ENCODE measurements around the gene ARMH2. TPM values are rescaled to one million over a fixed set of nuclear protein-coding genes. Genes with fewer than 3 reads are reported as not detected.
A peak's percentile ranks its signal among the peaks of the same experiment; 100 is the strongest.

ARMH2 gene
- total and polyA plus RNA-seq, 9 of the 15 experiments (the other 6 are each of a cell fraction or from before 2014, with no cell fraction given), result not detected

- TF ChIP-seq FOXK1 (CRISPR knock-in tag; IDR thresholded peaks at IDR 0.05; ENCODE audit: borderline replicate concordance) (no peak), NUFIP1 (IDR thresholded peaks at IDR 0.05; ENCODE audit: partially characterized antibody) (no peak), ETV6 (IDR thresholded peaks at IDR 0.05; ENCODE audit: borderline replicate concordance in 1 of 2, low read depth in 2 of 2, low read length in 1 of 2) (no peak), ETV6 (CRISPR knock-in tag; IDR thresholded peaks at IDR 0.05; ENCODE audit: borderline replicate concordance) (no peak), ZNF449 (CRISPR knock-in tag; IDR thresholded peaks at IDR 0.05) (0 out of 2 replicates have a peak, but pooled peaks have one; percentile 52), HOXB6 (CRISPR knock-in tag; IDR thresholded peaks at IDR 0.05; ENCODE audit: borderline replicate concordance) (no peak), DEAF1 (CRISPR knock-in tag; IDR thresholded peaks at IDR 0.05) (no peak), FOSL1 (tag; conservative IDR thresholded peaks at IDR 0.05) (no peak), BRF1 (IDR thresholded peaks at IDR 0.05; ENCODE audit: borderline replicate concordance, extremely low read depth, insufficient read length) (no peak), STAG1 (CRISPR knock-in tag; IDR thresholded peaks at IDR 0.05; ENCODE audit: borderline replicate concordance) (no peak), RBM34 (IDR thresholded peaks at IDR 0.05; ENCODE audit: borderline replicate concordance, insufficient read depth, low read length) (no peak), ZNF717 (CRISPR knock-in tag; IDR thresholded peaks at IDR 0.05) (no peak), ZNF324 (CRISPR knock-in tag; IDR thresholded peaks at IDR 0.05) (no peak), ELF2 (CRISPR knock-in tag; IDR thresholded peaks at IDR 0.05) (no peak), KAT2B (IDR thresholded peaks at IDR 0.05; ENCODE audit: low read depth, low read length) (no peak), ZBTB26 (CRISPR knock-in tag; IDR thresholded peaks at IDR 0.05) (no peak), SP1 (CRISPR knock-in tag; IDR thresholded peaks at IDR 0.05) (no peak), NFXL1 (CRISPR knock-in tag; IDR thresholded peaks at IDR 0.05) (no peak), ZNF518B (CRISPR knock-in tag; IDR thresholded peaks at IDR 0.05) (no peak), ZNF277 (CRISPR knock-in tag; IDR thresholded peaks at IDR 0.05; ENCODE audit: borderline replicate concordance) (no peak), ZNF232 (CRISPR knock-in tag; IDR thresholded peaks at IDR 0.05) (no peak)
Measured at GRCh38 chr6:24759718-24760117, 39.0 kb downstream of the ARMH2 start (continued).

Data from K562 (cell line).